ENCODE measurements around the gene ADIPOR2. TPM values are rescaled to one million over a fixed set of nuclear protein-coding genes. Genes with fewer than 3 reads are reported as not detected.

The ADIPOR2 gene
- total RNA-seq, 1 experiment from 2014 or later = 84.0 TPM

- Histone ChIP-seq H3K9me3 (ENCODE audit: low read depth, low read length, poor library complexity, severe bottlenecking) (no peaks in the 10 kb centered on the region), H3K4me1 (ENCODE audit: insufficient read depth, low read length, poor library complexity, severe bottlenecking) (no peaks in the 10 kb centered on the region), H3K27me3 (replicated peaks; ENCODE audit: insufficient read depth, low read depth, low read length, poor library complexity) (no peaks in the 10 kb centered on the region), H3K4me3 (ENCODE audit: low read depth, low read length, poor library complexity, severe bottlenecking) (no peak overlapping the region), H3K36me3 (ENCODE audit: insufficient read depth, low read length, poor library complexity, severe bottlenecking) (no peaks in the 10 kb centered on the region), H3K27ac (ENCODE audit: low read depth, low read length, poor library complexity, severe bottlenecking) (no peak overlapping the region)
- DNase-seq (ENCODE audit: low spot score) = no peak
- TF ChIP-seq CTCF (conservative IDR thresholded peaks at IDR 0.05; ENCODE audit: low read depth, low read length) = no peak
- TF ChIP-seq EZH2 (IDR thresholded peaks at IDR 0.05; ENCODE audit: borderline replicate concordance, low read depth, low read length, poor library complexity, severe bottlenecking) = no peak
- CTCF ChIA-PET = no interaction called here
- POLR2A ChIA-PET (ENCODE audit: low non-redundant PET) = no interaction called here
- no TSS peak for BruUV-seq (replicated peaks)
- intact Hi-C loops (cut with micrococcal nuclease; ENCODE audit: unreplicated experiment) = no loop called here
Measured at GRCh38 chr12:1720494-1720893, 29.6 kb downstream of the ADIPOR2 start.

- Histone ChIP-seq H3K9me3 (ENCODE audit: low read depth, low read length, poor library complexity, severe bottlenecking) (no peaks in the 10 kb centered on the region), H3K4me1 (ENCODE audit: insufficient read depth, low read length, poor library complexity, severe bottlenecking) (no peaks in the 10 kb centered on the region), H3K4me3 (ENCODE audit: low read depth, low read length, poor library complexity, severe bottlenecking) (no peak overlapping the region), H3K27ac (ENCODE audit: low read depth, low read length, poor library complexity, severe bottlenecking) (no peak overlapping the region), H3K27me3 (replicated peaks; ENCODE audit: insufficient read depth, low read depth, low read length, poor library complexity) (no peaks in the 10 kb centered on the region), H3K36me3 (ENCODE audit: insufficient read depth, low read length, poor library complexity, severe bottlenecking) (no peaks in the 10 kb centered on the region)
- POLR2A ChIA-PET (ENCODE audit: low non-redundant PET) = no interaction called here
- intact Hi-C loops (cut with micrococcal nuclease; ENCODE audit: unreplicated experiment) = no loop called here
- no TSS peak for BruUV-seq (replicated peaks)
- CTCF ChIA-PET = no interaction called here
- TF ChIP-seq CTCF (conservative IDR thresholded peaks at IDR 0.05; ENCODE audit: low read depth, low read length) (no peak), EZH2 (IDR thresholded peaks at IDR 0.05; ENCODE audit: borderline replicate concordance, low read depth, low read length, poor library complexity, severe bottlenecking) (no peak)
- no peak for DNase-seq (ENCODE audit: low spot score)
Measured at GRCh38 chr12:1723721-1724120, 32.9 kb downstream of the ADIPOR2 start.

- no peaks in the 10 kb centered on the region for H3K36me3 ChIP-seq (ENCODE audit: insufficient read depth, low read length, poor library complexity, severe bottlenecking)
- H3K27ac ChIP-seq (ENCODE audit: low read depth, low read length, poor library complexity, severe bottlenecking) = no peak overlapping the region
- ChIA-PET CTCF (no interaction called here), POLR2A (ENCODE audit: low non-redundant PET) (no interaction called here)
- H3K9me3 ChIP-seq (ENCODE audit: low read depth, low read length, poor library complexity, severe bottlenecking) = no peaks in the 10 kb centered on the region
- no peak overlapping the region for H3K4me3 ChIP-seq (ENCODE audit: low read depth, low read length, poor library complexity, severe bottlenecking)
- TF ChIP-seq CTCF (conservative IDR thresholded peaks at IDR 0.05; ENCODE audit: low read depth, low read length) (no peak), EZH2 (IDR thresholded peaks at IDR 0.05; ENCODE audit: borderline replicate concordance, low read depth, low read length, poor library complexity, severe bottlenecking) (no peak)
- H3K27me3 ChIP-seq (replicated peaks; ENCODE audit: insufficient read depth, low read depth, low read length, poor library complexity) = no peaks in the 10 kb centered on the region
- intact Hi-C loops (cut with micrococcal nuclease; ENCODE audit: unreplicated experiment) = no loop called here
- no peak for DNase-seq (ENCODE audit: low spot score)
- no peaks in the 10 kb centered on the region for H3K4me1 ChIP-seq (ENCODE audit: insufficient read depth, low read length, poor library complexity, severe bottlenecking)
- no TSS peak for BruUV-seq (replicated peaks)
Measured at GRCh38 chr12:1724250-1724649, 33.4 kb downstream of the ADIPOR2 start.

Data from A673 (cell line).